ENCODE measurements around the gene CSN3. TPM values are rescaled to one million over a fixed set of nuclear protein-coding genes. Genes with fewer than 3 reads are reported as not detected.
"Not testable (repeated sequence)": the region's sequence is repeated elsewhere in the genome, so short reads cannot be mapped to it uniquely, and the experiment has no call there.

CSN3 gene
- total and polyA plus RNA-seq, 2 of the 4 experiments (the other 2 are of a cell fraction) = not detected

DNA sequence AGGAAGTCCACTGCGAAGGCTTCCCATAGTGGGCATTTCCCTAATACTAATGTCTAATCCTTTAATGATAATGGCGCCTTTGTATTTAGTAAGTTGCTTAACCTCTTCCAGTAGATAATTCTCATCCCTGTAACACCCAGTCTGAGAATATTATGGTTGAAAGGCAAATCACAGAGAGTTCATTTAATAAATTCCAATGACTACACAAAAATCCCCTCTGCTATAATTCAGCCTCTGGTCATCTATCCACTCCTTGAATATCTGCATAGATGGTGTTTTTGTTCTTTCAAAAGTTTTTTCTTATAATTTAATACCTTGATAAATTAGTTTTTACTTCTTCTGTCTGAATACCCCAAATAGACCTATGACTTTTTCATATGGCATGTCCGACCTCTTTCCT lies 21.0 kb upstream of the CSN3 start:
- POLR2A ChIA-PET (ENCODE audit: unreplicated experiment); H3K56ac ChIP-seq (ENCODE audit: extremely low read depth, insufficient read depth, low read length); H3K18ac ChIP-seq (ENCODE audit: low read depth, low read length); H2AK9ac ChIP-seq (replicated peaks; ENCODE audit: low read depth, low read length, poor library complexity); H3K4me1 ChIP-seq (ENCODE audit: control insufficient read depth, insufficient read depth, low read length); H3K9ac ChIP-seq (ENCODE audit: low read depth, low read length); H3K4ac ChIP-seq (ENCODE audit: low read depth, low read length); DNase-seq; H2BK120ac ChIP-seq (ENCODE audit: low read depth, low read length); H4K5ac ChIP-seq (ENCODE audit: low read depth, low read length); H2AFZ ChIP-seq (replicated peaks; ENCODE audit: low read length, poor library complexity); intact Hi-C loops (cut with micrococcal nuclease); H2AK5ac ChIP-seq (ENCODE audit: low read depth, low read length); H2BK20ac ChIP-seq (ENCODE audit: low read depth, low read length); CTCF ChIA-PET; H3K9me1 ChIP-seq (ENCODE audit: insufficient read depth, low read length); H3K14ac ChIP-seq (replicated peaks; ENCODE audit: low read depth, low read length); H4K20me1 ChIP-seq (ENCODE audit: insufficient read depth, low read length); H3K27me3 ChIP-seq (ENCODE audit: control insufficient read depth, insufficient read depth, low read length); H3K4me2 ChIP-seq (ENCODE audit: low read depth, low read length); dilution Hi-C loops (cut with HindIII; ENCODE audit: low sequenced_read_pairs, unreplicated experiment); H3K79me1 ChIP-seq (ENCODE audit: low read depth in 1 of 2, low read length in 2 of 2); H4K8ac ChIP-seq (ENCODE audit: low read depth in 2 of 2, low read length in 2 of 2); BruUV-seq (replicated peaks); H3K36me3 ChIP-seq (ENCODE audit: control insufficient read depth, insufficient read depth, low read length); H3K9me3 ChIP-seq (ENCODE audit: control insufficient read depth, insufficient read depth, low read length); ATAC-seq (ENCODE audit: low read depth); H3K23ac ChIP-seq (ENCODE audit: low read depth, low read length); in situ Hi-C loops (cut with MboI; ENCODE audit: low sequenced_read_pairs); H2BK5ac ChIP-seq (ENCODE audit: low read depth, low read length, poor library complexity, severe bottlenecking); H3K4me3 ChIP-seq (ENCODE audit: insufficient read depth, low read depth, low read length); H2BK15ac ChIP-seq (ENCODE audit: low read depth, low read length); H3K27ac ChIP-seq (ENCODE audit: insufficient read depth, low read length); H4K91ac ChIP-seq (ENCODE audit: insufficient read depth, low read depth, low read length): not testable (repeated sequence)
- WGBS, 2 experiments (ENCODE audit: extremely low coverage in 2 of 2, insufficient read length in 1 of 2) = no CpG with 5 or more reads among the region's 3 CpGs

GRCh38 chr4:70221818-70222217 lies 20.6 kb upstream of the CSN3 start:
- in situ Hi-C loops (cut with MboI; ENCODE audit: low sequenced_read_pairs); H4K20me1 ChIP-seq (ENCODE audit: insufficient read depth, low read length); H2AK5ac ChIP-seq (ENCODE audit: low read depth, low read length); H2BK20ac ChIP-seq (ENCODE audit: low read depth, low read length); H3K27ac ChIP-seq (ENCODE audit: insufficient read depth, low read length); H4K5ac ChIP-seq (ENCODE audit: low read depth, low read length); H3K23ac ChIP-seq (ENCODE audit: low read depth, low read length); ATAC-seq (ENCODE audit: low read depth); H3K9me3 ChIP-seq (ENCODE audit: control insufficient read depth, insufficient read depth, low read length); H3K18ac ChIP-seq (ENCODE audit: low read depth, low read length); DNase-seq; H3K4ac ChIP-seq (ENCODE audit: low read depth, low read length); BruUV-seq (replicated peaks); H4K8ac ChIP-seq (ENCODE audit: low read depth in 2 of 2, low read length in 2 of 2); H4K91ac ChIP-seq (ENCODE audit: insufficient read depth, low read depth, low read length); H3K27me3 ChIP-seq (ENCODE audit: control insufficient read depth, insufficient read depth, low read length); H3K79me1 ChIP-seq (ENCODE audit: low read depth in 1 of 2, low read length in 2 of 2); H3K4me3 ChIP-seq (ENCODE audit: insufficient read depth, low read depth, low read length); H2BK120ac ChIP-seq (ENCODE audit: low read depth, low read length); POLR2A ChIA-PET (ENCODE audit: unreplicated experiment); H3K56ac ChIP-seq (ENCODE audit: extremely low read depth, insufficient read depth, low read length); dilution Hi-C loops (cut with HindIII; ENCODE audit: low sequenced_read_pairs, unreplicated experiment); H2BK15ac ChIP-seq (ENCODE audit: low read depth, low read length); H2AFZ ChIP-seq (replicated peaks; ENCODE audit: low read length, poor library complexity); H3K4me2 ChIP-seq (ENCODE audit: low read depth, low read length); H3K9ac ChIP-seq (ENCODE audit: low read depth, low read length); H3K14ac ChIP-seq (replicated peaks; ENCODE audit: low read depth, low read length); H3K4me1 ChIP-seq (ENCODE audit: control insufficient read depth, insufficient read depth, low read length); H2AK9ac ChIP-seq (replicated peaks; ENCODE audit: low read depth, low read length, poor library complexity); H2BK5ac ChIP-seq (ENCODE audit: low read depth, low read length, poor library complexity, severe bottlenecking); H3K9me1 ChIP-seq (ENCODE audit: insufficient read depth, low read length); CTCF ChIA-PET; H3K36me3 ChIP-seq (ENCODE audit: control insufficient read depth, insufficient read depth, low read length); intact Hi-C loops (cut with micrococcal nuclease): not testable (repeated sequence)

Measured in IMR-90 (cell line).